ENCODE results near the gene PRR12.

The PRR12 gene

DNA sequence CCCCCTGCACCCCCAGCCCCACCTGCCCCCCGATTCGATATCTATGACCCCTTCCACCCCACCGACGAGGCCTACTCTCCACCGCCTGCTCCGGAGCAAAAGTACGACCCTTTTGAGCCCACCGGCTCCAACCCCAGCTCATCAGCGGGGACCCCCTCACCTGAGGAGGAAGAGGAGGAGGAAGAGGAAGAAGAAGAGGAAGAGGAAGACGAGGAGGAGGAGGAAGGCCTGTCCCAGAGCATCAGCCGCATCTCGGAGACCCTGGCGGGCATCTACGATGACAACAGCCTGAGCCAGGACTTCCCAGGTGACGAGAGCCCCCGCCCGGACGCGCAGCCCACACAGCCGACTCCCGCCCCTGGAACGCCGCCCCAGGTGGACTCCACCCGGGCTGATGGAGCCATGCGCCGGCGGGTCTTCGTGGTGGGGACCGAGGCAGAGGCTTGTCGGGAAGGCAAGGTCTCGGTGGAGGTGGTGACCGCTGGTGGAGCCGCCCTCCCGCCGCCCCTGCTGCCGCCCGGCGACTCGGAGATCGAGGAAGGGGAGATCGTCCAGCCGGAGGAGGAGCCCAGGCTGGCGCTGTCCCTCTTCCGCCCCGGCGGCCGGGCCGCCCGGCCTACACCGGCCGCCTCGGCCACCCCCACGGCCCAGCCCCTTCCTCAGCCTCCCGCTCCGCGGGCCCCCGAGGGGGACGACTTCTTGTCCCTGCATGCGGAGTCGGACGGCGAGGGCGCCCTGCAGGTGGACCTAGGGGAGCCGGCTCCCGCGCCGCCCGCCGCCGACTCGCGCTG, 60.2 kb downstream of the PRR12 start:
- no peak for DNase-seq

DNA sequence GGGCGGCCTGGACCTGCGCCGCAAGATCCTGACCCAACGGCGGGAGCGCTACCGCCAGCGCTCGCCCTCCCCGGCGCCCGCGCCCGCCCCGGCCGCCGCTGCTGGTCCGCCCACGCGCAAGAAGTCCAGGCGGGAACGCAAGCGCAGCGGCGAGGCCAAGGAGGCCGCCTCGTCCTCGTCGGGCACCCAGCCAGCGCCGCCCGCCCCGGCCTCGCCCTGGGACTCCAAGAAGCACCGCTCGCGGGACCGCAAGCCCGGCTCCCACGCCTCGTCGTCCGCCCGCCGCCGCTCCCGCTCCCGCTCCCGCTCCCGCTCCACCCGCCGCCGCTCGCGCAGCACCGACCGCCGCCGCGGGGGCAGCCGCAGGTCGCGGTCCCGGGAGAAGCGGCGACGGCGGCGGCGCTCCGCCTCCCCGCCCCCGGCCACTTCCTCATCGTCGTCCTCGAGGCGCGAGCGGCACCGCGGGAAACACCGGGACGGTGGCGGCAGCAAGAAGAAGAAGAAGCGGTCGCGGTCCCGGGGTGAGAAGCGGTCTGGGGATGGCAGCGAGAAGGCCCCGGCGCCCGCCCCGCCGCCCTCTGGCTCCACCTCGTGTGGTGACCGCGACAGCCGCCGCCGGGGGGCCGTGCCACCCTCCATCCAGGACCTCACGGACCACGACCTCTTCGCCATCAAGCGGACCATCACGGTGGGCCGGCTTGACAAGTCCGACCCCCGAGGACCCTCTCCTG, 61.0 kb downstream of the PRR12 start:
- no peak for DNase-seq

DNA sequence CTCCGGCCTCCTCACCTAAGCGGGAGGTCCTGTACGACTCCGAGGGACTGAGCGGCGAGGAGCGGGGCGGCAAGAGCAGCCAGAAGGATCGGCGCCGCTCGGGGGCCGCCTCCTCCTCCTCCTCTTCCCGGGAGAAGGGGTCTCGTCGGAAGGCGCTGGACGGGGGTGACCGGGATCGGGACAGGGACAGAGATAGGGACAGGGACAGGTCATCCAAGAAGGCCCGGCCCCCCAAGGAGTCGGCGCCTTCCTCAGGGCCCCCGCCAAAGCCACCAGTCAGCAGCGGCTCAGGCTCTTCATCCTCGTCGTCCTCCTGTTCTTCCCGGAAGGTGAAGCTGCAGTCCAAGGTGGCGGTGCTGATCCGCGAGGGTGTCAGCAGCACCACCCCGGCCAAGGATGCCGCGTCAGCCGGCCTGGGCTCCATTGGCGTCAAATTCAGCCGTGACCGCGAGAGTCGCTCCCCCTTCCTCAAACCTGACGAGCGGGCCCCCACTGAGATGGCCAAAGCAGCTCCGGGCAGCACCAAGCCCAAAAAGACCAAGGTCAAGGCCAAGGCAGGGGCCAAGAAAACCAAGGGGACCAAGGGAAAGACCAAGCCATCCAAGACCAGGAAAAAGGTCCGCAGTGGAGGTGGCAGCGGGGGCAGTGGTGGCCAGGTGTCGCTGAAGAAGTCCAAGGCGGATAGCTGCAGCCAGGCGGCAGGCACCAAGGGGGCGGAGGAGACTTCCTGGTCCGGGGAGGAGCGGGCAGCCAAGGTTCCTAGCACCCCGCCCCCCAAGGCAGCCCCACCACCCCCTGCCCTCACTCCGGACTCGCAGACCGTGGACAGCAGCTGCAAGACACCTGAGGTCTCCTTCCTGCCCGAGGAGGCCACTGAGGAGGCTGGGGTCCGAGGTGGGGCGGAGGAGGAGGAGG, 61.8 kb downstream of the PRR12 start:
- no peak for DNase-seq

DNA sequence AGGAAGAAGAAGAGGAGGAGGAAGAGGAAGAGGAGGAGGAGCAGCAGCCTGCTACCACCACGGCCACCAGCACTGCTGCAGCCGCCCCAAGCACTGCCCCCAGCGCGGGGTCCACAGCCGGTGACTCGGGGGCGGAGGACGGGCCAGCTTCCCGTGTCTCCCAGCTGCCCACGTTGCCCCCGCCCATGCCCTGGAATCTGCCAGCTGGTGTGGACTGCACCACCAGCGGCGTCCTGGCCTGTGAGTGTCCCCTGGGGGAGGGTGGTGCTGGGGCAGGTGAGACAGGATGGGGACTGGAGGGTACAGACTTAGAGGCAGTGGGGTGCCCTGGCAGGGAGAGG, 62.5 kb downstream of the PRR12 start:
- DNase-seq, result no peak

DNA sequence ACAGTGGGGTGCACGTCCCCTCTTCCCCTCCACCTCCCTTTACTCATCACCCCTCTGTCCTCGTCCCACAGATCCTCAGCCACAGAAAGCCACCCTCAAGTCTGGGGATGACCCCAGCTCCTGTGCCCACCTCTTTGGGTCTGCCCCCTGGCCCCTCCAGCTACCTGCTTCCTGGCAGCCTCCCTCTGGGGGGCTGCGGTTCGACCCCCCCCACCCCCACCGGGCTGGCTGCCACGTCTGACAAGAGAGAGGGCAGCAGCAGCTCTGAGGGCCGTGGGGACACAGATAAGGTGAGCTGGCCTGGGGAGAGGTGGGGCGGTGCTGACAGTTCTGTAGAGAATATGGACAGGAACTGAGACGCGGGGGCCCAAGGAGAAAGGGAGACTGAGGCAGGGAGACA, 63.6 kb downstream of the PRR12 start:
- no peak for DNase-seq

DNA sequence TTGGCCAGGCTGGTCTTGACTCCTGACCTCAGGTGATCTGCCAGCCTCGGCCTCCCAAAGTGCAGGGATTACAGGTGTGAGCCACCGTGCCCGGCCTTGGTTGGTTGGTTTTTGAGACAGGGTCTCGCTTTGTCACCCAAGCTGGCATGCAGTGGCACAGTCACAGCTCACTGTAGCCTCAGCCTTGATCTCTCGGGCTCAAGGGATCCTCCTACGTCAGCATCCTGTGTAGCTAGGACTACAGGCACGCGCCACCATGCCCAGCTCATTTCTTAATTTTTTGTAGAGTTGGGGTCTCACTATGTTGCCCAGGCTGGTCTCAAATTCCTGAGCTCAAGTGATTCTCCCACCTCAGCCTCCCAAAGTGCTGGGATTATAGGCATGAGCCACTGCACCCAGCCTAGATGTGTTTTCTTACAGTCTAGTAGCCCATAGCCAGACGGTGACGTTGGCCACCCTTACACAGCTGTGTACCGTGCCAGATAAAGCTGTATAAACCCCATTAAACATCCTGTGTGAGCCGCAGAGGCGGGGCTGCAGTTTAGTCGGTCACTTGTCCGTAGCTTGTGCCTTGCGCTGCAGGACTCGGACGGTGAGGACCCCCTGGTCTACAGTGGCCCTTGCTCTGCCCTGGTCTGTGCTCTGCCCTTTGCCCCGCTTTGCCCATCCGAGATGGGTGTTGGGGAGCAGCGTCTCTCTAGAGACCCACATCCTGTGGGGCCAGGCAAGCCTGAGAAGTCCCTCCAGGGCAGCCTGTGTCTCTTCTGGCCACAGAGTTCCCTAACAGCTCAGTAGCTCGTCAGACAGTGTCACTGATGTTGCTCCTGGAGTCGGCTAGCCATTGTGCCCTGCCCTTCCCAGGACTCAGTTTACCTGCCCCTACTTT, 64.8 kb downstream of the PRR12 start:
- DNase-seq, result no peak

DNA sequence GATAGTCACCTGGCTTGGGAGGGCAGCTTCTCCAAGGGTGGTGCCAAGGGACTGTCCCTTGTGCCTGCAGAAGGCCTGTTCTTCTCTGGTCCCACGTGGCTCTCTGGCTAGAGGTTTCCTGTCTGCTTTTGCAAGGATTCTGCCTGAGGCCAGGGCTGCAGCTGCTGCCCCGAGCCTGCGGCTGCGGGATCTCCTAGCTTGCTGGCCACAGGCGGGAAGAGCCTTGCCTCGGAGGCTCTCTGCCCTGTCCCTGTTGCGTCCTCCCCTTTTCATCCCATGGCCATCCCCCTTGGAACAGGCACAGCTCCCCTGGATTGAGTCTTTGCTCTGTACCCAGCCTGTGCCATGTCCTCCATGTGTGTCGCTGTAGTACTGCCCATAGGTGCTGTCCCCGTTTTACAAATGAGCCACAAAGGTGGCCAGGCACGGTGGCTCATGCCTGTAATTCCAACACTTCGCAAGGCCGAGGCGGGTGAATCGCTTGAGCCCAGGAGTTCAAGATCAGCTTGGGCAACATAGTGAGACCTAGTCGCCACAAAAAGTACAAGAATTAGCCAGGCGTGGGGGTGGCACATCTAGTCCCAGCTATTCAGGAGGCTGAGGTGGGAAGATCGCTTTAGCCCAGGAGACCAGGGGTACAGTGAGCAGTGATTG, 65.6 kb downstream of the PRR12 start:
- DNase-seq, result no peak

DNA sequence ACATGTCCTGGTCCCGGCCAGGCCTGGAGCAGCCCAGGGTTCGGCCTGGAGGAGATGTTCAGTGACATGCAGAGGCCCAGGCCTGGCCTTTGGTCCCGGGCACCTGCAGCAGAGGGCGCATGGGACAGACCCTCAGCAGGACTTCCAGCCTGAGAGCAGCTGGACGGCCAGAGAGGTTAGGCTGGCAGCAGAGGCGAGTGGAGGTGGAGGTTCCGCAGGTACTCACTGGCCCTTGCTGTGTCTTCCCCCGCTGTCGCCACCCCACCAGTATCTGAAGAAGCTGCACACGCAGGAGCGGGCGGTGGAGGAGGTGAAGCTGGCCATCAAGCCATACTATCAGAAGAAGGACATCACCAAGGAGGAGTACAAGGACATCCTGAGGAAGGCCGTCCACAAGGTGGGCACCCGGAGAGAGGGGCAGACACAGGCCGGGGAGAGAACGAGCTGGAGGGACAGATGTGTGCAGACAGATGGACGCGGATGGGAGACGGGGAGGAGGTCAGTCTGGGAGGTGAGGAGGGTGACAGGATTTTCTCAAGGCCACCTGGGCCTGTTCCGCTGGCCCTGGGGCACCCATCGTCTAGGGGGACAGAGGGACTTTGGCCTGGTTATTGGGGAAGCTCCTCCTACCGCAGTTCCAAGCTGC, 66.6 kb downstream of the PRR12 start:
- no peak for DNase-seq

DNA sequence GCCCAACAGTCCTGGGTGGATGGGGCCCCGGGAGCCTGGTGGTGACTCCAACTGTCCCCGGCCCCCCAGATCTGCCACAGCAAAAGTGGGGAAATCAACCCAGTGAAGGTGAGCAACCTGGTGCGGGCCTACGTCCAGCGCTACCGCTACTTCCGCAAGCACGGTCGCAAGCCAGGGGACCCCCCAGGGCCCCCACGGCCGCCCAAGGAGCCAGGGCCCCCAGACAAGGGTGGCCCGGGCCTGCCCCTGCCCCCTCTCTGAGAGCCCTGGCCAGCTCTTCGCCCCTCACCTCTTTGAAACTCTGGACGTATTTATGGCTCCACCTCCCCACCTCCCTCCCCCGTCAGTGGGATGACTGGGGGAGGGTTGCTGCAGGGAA, 67.1 kb downstream of the PRR12 start:
- no peak for DNase-seq

DNA sequence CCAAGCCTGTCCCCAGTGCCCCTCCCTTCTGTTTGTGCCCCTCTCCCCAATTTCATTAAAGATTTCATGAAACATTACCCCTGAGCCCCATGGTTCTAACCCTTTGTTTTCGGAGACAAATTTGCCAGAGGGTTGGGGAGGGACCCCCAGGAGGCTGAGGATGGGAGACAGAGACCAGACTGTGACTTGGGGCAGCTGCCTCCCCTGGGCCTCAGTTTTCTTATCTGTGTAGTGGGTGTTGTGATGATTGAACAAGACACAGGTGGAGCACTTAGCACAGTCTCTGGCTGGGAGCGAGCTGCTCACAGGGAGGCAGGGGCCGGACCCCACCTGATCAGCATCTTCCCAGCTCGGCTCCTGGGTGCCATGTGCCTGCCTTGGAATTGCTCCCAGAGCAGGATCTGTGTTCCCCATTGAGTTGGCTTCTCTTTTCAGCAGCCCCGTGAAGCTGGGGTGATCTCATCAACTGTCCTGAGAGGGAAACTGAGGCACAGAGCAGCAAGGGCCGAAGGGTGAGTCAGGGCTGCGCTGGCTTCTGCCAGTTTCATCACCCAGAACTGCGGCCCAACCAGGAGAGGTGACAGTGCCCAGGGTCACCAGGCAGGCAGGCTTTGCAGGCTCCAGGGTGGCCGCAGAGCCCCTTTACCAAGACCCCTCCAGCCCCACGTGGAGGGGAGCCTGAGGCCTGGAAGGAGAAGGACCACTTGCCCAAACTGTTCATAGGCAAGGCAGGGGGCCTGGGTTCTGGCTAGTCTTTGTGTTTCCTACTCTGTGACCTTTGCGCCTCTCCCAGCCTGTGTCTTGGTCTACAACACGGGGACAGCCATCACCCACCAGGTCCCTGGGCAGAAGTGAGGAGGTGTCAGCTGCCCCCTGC, 67.8 kb downstream of the PRR12 start:
- DNase-seq, result no peak

DNA sequence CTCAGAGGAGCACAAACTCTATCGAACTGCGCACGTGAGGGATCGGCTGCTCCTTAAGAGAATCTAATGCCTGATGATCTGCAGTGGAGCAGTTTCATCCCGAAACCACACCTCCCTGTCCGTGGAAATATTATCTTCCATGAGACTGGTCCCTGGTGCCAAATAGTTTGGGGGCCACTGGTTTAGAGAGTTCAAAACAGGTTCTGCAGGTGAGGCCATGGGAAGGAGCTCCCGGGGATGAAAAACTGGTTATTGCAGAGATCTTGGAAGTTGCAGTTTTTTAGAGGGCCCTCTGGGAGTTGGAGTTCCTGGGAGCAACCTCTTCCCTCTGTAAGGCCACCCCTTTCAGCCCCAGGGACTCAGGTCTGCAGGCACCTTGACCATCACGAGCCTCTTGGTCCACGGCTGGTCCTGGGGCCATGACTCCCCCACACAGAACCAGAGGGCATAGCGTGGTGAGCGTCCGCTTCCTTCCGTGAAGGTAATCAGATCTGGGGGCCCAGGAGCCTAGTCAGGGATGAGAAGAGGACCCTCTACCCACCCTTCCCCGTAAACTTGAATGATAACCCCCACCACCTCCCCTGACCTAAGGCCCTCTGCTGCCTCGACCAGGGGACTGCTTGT, 69.5 kb downstream of the PRR12 start:
- DNase-seq, result no peak

DNA sequence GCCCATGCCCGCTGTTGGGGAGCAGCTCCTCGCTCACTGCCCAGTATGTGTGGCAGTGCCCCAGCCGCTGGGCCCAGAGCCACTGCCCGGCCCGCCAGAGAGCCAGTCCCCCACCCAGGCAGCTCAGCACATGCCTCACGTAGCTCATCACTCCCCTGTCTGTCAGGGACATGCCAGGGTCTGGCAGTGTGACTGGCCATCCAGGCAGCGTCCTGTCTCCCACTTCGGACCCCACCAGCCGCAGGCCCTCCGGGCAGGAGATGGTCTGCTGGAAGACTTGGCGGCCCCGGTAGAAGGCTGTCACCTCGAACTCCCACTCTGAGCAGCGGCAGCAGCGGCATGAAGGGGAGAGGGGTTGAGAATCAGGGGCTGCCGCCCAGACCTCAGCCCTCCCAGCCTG, 71.0 kb downstream of the PRR12 start:
- no peak for DNase-seq

DNA sequence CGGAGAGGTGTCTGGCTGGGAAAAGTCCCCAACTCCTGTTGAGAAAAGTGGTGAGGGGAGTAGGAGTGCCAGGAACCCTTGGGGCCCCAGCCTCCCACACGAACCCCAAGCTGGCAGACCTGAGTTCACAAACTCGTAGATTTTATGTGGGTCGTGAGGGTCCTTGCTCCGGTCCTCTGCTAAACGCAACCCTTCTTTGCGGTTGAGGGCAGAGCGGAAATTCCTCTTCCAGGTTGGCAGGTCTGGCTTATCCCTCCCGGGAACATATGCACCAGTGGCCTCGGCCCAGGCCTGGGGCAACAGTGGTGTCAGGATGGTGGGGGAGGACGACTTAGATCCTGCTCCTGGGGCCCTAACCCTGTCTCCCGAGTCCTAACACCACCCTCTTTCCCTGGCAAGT, 72.2 kb downstream of the PRR12 start:
- DNase-seq, result no peak

DNA sequence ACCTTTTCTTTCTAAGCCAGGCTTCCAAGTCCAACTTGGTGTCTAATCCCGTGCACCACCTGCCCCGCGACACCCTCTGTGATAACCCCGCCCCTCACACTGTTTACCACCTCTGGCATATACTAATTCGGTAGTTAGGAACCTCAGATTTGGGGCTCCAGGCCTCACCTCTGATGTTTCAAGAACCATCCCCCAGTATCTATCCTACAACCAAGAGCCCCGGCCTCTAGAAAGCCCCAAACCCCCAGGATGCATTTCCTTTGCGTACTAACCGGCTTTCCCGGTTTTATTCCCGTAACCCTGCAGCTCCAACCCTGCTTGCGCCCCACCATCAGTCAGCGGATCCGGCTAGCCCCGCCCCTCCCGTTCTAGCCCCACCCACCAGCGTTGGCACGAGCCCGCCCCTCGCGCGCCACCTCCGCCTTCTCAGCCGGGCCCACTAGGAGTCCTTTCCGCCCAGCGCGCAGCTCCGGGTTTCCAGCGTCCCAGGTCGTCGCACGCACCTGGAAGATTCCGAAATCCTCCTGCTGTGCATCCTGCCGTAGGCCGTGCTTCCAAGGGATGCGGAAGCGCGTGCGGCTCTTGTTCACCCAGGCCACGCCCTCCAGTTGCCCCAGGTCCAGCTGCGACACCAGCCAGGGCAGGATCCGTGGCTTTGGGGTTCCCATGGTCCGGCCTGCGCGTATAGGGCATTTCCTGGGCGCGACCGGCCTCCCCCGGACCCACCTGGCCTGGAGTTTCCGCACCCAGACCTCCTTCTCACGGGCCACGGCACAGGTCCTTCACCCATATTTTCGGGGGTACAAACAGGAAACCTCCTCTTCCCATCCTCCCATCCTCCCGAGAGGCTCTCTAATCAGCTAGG, 73.4 kb downstream of the PRR12 start:
- DNase-seq, result no peak

DNA sequence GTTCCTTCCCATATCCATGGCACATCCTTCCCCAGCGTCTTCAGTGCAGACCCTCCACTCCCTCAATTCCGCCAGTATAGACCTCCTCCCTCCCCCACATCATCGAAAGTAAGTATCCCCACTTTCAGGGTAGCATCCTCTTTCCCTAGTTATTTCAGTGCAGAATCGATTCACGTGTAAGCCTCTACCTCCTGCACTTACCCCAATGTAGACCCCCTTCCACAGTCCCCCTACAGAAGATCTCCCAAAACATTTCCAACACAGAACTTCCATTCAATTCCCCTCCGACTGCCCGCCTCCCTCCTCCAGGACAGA, 74.0 kb downstream of the PRR12 start:
- no peak for DNase-seq

DNA sequence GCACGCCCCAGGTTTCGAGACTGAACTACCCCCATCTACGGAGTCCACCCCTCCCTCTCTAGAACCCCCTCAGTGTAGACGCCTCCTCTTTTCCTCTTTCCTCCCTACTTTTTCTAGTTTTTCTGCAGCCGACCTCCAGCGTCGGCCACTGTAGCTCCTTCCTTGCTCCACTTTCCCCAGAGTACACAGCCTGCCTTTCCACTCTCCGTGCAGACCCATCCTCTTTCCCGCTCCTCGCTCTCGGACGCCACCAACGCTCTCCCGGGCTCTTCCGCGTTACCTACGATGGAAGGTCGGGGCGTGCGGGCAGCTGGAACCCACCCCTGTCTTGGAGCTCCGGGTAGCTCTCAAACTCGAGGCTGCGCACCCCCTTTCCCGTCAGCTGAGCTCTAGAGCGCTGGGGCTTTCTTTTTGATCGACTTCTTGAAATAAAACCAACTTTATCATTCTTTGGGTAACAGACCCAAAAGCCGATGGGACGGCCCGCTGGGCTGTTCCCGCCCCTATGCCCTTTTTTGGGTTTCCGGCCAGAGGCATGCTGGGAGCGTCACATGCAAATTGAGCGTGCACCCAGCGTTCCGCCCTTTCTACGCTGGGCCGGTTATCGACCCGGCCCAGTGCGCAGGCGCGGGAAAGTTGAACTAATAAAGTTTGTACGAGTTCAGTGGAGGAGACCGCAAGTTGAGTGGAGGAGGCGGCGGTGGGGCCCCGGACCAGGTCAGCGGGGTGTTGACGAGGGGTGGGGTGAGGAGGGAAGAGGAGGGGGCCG, 74.6 kb downstream of the PRR12 start, which contains the start of the genes BCL2L12 and IRF3:
Gene BCL2L12, plus strand, starts transcription at position 583 of the 769 bp plus-strand sequence. CDS start 760 bp downstream, outside the sequence.
Gene IRF3, minus strand, starts transcription at position 507 of the 769 bp plus-strand sequence. CDS start 1,019 bp downstream, outside the sequence.
- peak; percentile 90 for DNase-seq

DNA sequence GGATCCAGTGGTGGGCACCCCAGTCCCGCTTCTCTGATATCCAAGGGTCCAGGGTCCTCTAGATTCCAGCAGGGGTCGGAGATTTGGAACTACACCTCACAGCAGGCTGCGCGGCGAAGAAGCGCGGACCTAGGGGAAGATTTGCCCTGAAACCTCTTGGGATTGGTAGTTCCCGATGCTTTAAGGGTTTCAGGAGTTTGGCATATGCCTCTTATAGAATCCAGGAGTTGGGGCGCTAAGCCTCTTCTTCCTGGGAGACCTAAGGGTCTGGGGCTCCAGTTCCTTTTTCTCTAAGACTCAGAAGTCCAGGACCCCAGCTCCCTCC, 75.1 kb downstream of the PRR12 start:
- DNase-seq, result no peak

DNA sequence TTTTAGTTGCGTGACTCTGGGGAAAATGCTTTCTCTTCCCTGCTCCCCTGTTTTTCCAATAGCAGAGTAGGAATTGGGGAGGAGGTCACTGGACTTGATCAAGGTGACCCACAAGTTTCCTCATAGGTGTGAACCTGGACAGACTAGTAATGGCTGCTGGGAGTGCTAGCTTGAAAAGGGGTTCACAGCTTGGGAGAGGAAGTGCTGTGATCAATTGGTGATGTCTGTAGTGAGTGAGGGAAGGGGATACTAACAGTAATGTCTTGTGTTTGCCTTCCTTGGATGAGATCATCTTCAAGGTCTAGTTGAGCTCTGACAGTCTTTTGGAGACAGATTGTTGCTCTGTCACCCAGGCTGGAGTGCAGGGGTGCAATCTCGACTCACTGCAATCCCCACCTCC, 76.5 kb downstream of the PRR12 start:
- no peak for DNase-seq

Measured in GF-D8 (cell line).